Subcutaneous adipose tissue (tissue), 4 donors: ENCODE measurements around the gene RAPGEF5. TPM values are rescaled to one million over a fixed set of nuclear protein-coding genes. Genes with fewer than 3 reads are reported as not detected.

Experiments used
- total RNA-seq, 4 donors: library from RNA; depleted of rRNA; stranded (reverse); fragments of >200 nt; gene quantifications; one replicate each; pipeline ENCODE4 v1.1.0, GENCODE V29; 2016
- TF ChIP-seq, protein P1 (sequence below): fragments of 450-650 bp; IDR thresholded peaks from one replicate; pipeline ENCODE4 v1.5.1; 2016; ENCODE audit warnings: low read depth, mild to moderate bottlenecking, control low read depth, antibody characterized with exemption, moderate library complexity

The RAPGEF5 gene
- total RNA-seq, 4 donors from 2014 or later, result 19.7 to 96.2 (median 63.1) TPM

- TF ChIP-seq, protein P1, sequence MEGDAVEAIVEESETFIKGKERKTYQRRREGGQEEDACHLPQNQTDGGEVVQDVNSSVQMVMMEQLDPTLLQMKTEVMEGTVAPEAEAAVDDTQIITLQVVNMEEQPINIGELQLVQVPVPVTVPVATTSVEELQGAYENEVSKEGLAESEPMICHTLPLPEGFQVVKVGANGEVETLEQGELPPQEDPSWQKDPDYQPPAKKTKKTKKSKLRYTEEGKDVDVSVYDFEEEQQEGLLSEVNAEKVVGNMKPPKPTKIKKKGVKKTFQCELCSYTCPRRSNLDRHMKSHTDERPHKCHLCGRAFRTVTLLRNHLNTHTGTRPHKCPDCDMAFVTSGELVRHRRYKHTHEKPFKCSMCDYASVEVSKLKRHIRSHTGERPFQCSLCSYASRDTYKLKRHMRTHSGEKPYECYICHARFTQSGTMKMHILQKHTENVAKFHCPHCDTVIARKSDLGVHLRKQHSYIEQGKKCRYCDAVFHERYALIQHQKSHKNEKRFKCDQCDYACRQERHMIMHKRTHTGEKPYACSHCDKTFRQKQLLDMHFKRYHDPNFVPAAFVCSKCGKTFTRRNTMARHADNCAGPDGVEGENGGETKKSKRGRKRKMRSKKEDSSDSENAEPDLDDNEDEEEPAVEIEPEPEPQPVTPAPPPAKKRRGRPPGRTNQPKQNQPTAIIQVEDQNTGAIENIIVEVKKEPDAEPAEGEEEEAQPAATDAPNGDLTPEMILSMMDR, result no peak
These were observed 61.3 kb downstream of the RAPGEF5 start for GRCh38 chr7:22295402-22296264.

DNA sequence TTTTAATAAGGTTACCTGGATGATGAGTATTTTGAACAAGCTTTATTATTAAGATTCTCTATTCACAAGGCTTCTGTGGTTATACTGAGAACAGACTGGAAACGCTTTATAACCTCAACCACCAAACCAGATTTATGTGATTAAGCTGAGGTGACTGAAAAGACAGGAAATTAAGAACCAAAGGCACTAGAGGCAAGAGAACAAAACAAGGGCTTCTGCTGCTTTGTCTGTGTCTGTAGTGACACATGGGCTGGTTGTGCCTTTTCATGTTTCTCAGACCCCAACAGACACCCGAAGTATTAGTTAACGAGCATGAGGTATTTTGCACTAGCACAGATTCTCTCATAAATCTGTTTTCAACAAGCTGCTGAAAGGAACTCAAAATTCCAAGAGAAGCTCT lies 64.4 kb downstream of the RAPGEF5 start:
- TF ChIP-seq, protein P1, result no peak

DNA sequence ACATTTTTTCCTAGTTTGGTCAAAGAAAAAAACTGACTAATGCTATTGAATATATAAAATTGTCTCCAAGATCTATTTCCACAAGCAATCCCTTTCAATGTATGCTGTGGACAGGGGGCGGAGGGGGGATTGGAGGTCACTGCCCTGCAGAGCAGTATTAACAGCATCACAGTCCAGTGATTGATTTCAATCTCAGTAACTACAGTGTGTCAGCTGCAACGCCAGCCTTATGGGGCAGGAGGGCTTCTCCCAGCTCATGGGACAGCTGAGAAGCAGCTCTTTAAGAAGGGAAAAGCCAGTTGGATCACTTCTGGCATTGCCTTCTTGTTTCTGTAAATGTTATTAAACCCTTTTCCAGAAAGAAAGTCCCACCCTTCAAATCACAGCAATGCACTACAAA lies 65.0 kb downstream of the RAPGEF5 start:
- TF ChIP-seq, protein P1, result no peak

GRCh38 chr7:22288202-22288601 lies 68.8 kb downstream of the RAPGEF5 start:
- TF ChIP-seq, protein P1, result no peak

DNA sequence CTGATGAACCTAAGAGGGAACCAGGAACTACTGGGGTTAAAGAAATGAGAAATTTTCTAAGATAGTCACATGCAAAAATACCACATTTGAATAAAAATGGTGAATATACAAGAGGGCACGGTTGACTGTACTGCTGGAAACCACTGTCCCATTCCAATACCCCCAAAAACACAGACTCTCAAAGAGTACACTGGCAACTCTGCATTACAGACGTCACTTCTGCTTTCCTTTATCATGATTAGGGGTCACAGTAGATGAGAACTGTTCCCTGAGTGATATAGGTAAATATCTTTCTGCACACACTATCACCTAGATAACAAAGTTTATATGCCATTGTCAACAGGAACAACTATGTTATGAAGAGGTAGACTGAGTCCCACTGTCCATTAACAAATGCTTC lies 69.5 kb downstream of the RAPGEF5 start:
- TF ChIP-seq, protein P1, result no peak

GRCh38 chr7:22286436-22286835 lies 70.5 kb downstream of the RAPGEF5 start:
- TF ChIP-seq, protein P1, result no peak

GRCh38 chr7:22281481-22281880 lies 75.5 kb downstream of the RAPGEF5 start:
- TF ChIP-seq, protein P1, result no peak
